ENCODE data around the gene SLC49A4.

- TF ChIP-seq CTCF (IDR thresholded peaks at IDR 0.05) (no peak), POLR2AphosphoS5 (IDR thresholded peaks at IDR 0.05) (no peak), POLR2A (IDR thresholded peaks at IDR 0.05; ENCODE audit: low read depth) (no peak)
These were observed 130.9 kb downstream of the SLC49A4 start for GRCh38 chr3:122925756-122926155.
